ENCODE measurements around the gene NFIB.

NFIB gene

DNA sequence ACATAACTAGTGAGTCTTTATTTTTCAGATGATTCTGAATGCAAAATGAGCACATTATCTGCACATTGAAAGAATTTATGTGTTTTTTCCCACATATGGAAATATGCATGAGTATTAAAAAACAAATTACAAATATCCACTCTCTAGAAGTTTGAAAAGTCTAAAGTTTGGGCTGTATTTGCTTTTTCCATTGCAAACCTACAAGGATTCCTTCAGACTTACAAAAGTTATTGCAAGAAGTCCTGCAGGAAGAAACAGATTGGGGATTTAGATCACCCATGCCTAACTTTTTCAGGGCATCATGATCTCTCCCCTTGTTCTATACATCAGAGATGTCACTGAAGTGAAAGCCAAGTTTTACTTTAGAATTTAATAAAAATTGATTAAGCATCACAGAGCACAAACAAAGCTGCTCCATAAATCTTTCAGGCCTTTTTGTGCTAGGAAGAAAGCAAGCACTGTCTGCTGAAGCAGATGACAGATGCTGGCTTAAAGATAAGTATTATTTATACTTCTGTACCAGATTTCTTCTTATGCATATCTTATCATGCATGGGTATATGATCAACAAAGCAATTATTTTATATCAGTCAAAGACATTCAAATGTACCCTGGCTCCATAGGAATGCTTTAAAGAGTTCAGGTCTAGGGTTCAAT, 71.7 kb downstream of the NFIB start:
- no peak for DNase-seq (ENCODE audit: low read depth)

DNA sequence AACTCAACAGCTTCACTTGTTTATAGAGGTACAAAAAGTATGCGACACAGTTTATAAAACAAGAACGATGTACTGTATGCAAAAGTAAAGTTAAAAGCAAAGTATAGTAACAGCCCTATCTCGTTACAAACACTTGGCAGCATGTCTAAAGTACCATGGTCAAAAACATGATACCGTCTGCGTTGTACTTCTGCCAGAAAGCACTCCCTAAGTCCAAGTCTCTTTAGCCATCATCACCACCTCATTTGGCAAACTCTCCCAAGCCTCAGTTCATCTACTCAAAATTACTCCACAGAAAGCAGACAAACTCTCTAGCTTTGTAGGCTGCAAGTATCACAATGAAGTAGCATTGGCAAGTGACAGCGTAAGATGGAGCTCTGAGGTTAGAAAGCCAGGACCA, 73.4 kb downstream of the NFIB start:
- DNase-seq (ENCODE audit: low read depth) = no peak

GRCh38 chr9:14238518-14238917, 75.4 kb downstream of the NFIB start:
- no peak for DNase-seq (ENCODE audit: low read depth)

- DNase-seq (ENCODE audit: low read depth) = no peak
Measured at GRCh38 chr9:14238079-14238478, 75.9 kb downstream of the NFIB start.

- DNase-seq (ENCODE audit: low read depth) = no peak
Measured at GRCh38 chr9:14236591-14236990, 77.3 kb downstream of the NFIB start.

DNA sequence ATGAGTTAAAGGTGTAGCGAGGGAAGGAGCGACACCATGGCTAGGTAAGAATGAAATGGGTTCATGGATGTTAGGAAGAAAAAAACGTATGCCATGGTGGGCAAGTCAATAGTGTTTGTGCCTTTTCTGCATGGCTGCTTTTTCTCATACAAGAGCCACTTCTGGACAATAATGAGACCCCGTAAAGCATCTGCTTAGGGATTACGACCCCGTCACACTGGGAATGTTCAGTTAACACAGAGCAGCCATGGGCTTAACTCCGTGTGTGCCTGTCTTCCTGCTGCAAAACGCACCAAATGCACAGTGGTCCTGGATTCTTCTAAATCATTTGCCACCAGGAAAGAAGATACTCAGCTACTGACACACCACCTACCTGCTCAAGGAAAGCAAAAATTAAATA, 81.8 kb downstream of the NFIB start:
- no peak for DNase-seq (ENCODE audit: low read depth)

GRCh38 chr9:14231196-14231990, 82.5 kb downstream of the NFIB start:
- DNase-seq (ENCODE audit: low read depth) = no peak

GRCh38 chr9:14228602-14229001, 85.3 kb downstream of the NFIB start:
- no peak for DNase-seq (ENCODE audit: low read depth)

DNA sequence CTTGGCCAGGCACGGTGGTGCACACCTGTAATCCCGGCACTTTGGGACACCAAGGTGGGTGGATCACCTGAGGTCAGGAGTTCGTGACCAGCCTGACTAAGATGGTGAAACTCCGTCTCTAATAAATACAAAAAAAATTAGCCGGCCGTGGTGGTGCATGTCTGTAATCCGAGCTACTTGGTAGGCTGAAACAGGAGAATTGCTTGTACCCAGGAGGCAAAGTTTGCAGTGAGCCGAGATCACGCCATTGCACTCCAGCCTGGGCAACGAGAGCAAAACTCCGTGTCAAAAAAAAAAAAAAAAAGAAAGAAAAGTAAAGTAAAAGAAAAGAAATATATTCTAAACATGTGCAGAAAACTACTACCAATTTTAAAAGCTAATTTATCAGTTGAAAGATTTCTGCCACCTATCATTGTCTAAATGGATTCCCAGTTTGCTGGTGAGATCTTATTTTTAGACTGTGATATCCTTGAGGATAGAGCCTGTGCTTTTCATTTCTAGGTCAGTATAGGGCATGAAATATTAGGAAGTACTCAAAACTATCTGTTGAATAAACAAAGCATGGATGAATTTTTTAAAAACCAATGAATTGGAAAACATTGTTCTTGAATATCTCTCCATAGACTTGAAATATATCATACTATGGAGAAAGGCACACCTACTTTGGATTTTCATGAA, 86.9 kb downstream of the NFIB start:
- no peak for DNase-seq (ENCODE audit: low read depth)

GRCh38 chr9:14223081-14223480, 90.9 kb downstream of the NFIB start:
- DNase-seq (ENCODE audit: low read depth) = no peak

- no peak for DNase-seq (ENCODE audit: low read depth)
Measured at GRCh38 chr9:14222149-14222835, 91.6 kb downstream of the NFIB start.

GRCh38 chr9:14221558-14221957, 92.4 kb downstream of the NFIB start:
- no peak for DNase-seq (ENCODE audit: low read depth)

DNA sequence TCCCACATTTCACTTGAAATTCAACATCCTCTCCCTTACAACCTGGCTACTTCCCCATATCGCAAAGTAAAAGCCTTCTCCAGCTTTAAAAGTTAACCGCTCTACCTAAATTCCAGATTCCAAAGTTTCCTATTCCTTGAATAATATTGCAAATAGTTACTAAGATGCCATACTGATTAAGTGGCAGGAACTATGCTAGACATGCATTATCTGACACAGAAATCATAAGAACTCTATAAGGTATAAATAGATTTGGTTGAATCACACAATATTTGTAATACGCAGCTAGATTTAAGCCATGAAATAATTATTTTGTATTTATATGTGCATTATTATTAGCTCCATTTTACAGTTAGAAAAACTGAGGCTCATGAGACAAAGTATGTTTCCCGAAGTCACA, 92.8 kb downstream of the NFIB start:
- DNase-seq (ENCODE audit: low read depth) = no peak

GRCh38 chr9:14220256-14220655, 93.7 kb downstream of the NFIB start:
- DNase-seq (ENCODE audit: low read depth) = no peak

GRCh38 chr9:14219850-14220249, 94.1 kb downstream of the NFIB start:
- no peak for DNase-seq (ENCODE audit: low read depth)

- no peak for DNase-seq (ENCODE audit: low read depth)
Measured at GRCh38 chr9:14218253-14218652, 95.7 kb downstream of the NFIB start.

- no peak for DNase-seq (ENCODE audit: low read depth)
Measured at GRCh38 chr9:14216612-14217194, 97.2 kb downstream of the NFIB start.

- DNase-seq (ENCODE audit: low read depth) = no peak
Measured at GRCh38 chr9:14215614-14216013, 98.3 kb downstream of the NFIB start.

DNA sequence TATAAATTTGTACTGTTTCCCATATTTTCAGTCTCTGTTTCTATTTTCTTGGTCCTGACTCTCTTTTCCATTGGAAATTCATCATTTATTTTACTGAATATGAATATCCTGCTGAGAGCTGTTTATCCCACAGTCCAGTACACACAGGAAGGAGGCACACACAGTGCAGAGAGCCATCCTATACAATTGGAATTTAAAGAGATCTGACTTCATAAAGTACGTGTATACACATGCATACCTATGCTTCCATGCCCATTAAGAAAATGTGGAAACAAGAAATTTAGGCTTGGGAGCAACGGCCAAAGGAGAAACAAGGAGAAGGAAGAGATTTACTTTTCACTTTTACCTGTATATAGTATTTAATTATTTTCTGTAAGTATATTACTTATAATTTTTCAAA, 99.2 kb downstream of the NFIB start:
- DNase-seq (ENCODE audit: low read depth) = no peak

GRCh38 chr9:14214065-14214684, 99.8 kb downstream of the NFIB start:
- DNase-seq (ENCODE audit: low read depth) = no peak

DNA sequence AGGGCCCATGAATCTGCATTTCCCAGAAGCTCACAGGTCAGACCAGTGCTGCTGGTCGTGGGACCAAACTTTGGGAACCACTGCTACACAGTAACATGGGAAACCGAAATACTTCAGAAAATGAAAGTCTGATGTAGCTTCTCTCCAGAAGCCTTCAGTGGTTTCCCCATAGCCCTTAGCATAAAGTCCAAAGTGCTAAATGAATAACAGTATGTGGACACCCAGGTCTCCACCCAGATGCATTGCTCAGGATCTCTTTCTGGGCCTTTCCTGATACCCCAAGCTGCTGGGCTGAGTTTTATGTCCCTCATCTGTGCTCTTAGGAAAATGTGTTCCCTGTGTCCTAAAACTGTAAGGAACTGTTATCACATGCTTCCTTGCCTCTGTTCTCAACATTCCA, 100.4 kb downstream of the NFIB start:
- no peak for DNase-seq (ENCODE audit: low read depth)
